Fibroblast of lung (primary cell): ENCODE data around the gene ASTN2.

Source experiments
- CTCF ChIP-seq, 2 donors: IDR thresholded peaks in 1 of 2; conservative IDR thresholded peaks in 1 of 2; 1 replicate in 1 of 2; 2 replicates in 1 of 2; pipeline ENCODE4 v1.5.1; 2011 to 2012; ENCODE audit warnings: low read length in 2 of 2, control low read depth in 1 of 2, inconsistent platforms in 1 of 2, low read depth in 1 of 2, mild to moderate bottlenecking in 1 of 2
- EZH2 ChIP-seq: IDR thresholded peaks from 2 replicates; pipeline ENCODE4 v1.5.1; 2012; ENCODE audit warnings: low read length, control low read depth, mild to moderate bottlenecking; ENCODE audit errors: missing control alignments

- TF ChIP-seq CTCF (conservative IDR thresholded peaks at IDR 0.05 in 1 of 2, IDR thresholded peaks at IDR 0.05 in 1 of 2; ENCODE audit: low read depth in 1 of 2, low read length in 2 of 2) (no peak), EZH2 (no peak)
These were observed 132.3 kb downstream of the ASTN2 start for GRCh38 chr9:117282541-117282940.
